DMS 273 treated with DMSO at 0.1 percent for 48 hours (cell line): Measurements from ENCODE around the gene OR2C3.
"Not testable (repeated sequence)": the region's sequence is repeated elsewhere in the genome, so short reads cannot be mapped to it uniquely, and the experiment has no call there.

Source experiments
- DNase-seq: peaks from one replicate; lab custom pipeline; 2025; lab: John Stamatoyannopoulos, UW

The OR2C3 gene

DNA sequence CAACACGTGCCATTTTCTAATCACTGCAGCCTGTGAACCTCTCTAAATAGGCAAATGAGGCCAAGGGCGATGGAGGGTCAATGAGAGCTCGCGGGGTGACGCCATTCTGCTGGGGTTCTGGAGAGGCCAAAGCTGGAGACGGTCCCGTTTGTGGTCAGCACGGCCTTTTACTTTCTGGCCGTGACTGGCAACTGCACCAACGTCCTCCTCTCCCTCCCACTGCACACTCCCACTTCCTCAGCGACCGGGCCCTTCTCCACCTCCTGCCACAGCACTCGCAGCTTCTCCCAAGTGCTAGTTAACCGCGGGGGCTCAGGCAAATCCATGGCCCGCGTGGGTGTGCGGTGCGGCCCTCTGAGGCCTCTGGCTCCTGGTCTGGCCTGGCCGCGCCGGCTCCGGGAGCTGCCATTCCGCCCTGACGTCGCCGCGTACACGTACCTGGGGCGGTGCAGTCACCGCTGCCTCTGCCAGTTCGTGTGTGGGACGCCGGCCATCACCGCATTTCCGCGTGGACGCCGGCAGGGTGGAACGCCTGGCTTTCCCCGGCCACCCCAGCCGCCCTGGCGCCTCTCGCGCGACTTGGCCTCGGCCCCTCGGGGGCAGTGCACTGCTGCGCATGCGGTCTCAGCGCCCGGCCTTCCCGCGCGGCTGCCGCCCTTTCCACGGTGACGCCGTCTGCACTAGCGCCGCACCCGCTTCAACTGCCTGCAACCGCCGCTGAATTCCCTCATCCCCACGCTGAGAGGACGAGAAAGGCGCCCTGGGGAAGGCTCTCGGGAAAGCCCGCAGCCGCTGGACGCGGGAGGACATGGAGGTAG, 18.2 kb downstream of the OR2C3 start:
- DNase-seq: no peak

DNA sequence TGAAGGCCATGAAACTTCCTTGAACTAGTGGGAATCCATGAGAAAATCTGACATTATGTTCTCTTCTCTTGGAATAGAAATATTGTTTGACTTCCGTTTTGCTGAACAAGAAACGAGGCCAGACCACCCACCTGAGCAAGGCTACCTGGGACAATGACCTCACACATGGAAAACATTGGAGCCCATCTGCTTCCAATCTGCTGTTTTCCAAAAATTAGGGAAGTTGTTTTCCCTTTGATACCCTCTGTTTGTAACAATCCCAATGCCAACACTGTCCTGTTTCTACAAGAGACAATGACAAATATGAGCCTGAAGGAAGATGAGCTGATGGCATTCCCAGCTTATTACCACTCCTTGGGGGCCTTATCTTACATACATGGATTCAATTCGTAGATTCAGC, 29.4 kb downstream of the OR2C3 start:
- no peak for DNase-seq

DNA sequence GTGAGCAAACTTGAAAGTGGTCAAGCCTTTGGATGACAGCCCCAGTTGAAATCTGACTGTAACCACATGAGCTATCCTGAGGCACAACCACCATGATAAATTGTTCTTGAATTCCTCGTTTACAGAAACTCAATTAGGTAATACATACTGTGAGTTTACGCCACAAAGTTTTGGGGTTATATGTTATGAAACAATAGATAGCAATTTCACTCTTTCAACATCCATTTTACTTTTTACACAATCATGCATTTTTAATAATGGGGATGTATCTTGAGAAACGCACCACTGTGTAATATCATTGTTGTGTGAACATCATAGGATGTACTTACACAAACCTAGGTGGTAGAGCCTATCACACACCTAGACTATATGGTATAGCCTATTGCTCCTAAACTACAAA, 35.4 kb downstream of the OR2C3 start:
- DNase-seq: no peak

DNA sequence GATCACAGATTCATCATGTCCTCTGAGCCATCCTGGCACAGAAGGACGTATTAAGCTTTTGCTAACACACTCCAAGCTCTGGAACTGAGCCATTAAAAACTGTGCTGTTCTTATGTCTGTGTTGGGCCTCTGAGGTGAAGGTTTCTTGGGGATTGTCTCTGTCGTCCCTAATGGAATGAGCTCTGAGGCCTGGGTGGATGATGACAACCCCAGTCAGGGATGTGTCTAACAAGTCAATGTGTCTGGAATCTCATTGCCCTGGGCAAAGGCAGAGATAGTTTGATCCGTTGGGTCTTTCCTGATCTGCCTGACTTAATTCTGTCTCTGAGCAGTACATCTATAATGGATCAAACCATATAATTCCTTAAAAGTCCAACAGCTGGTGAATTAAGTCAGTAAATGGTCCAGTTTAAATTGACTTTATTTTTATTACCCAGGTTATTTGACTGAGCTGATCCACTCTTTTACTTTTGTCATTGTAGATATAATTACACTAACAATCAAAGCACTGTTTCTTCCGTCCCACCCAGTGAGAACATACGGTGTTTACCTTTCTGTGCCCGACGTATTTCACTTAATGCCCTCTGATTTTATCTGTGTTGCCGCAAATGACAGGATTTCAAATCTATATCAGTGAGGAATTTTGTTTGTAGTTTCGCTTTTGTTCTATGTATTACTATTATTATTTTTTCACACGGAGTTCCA, 39.5 kb downstream of the OR2C3 start:
- DNase-seq: no peak

DNA sequence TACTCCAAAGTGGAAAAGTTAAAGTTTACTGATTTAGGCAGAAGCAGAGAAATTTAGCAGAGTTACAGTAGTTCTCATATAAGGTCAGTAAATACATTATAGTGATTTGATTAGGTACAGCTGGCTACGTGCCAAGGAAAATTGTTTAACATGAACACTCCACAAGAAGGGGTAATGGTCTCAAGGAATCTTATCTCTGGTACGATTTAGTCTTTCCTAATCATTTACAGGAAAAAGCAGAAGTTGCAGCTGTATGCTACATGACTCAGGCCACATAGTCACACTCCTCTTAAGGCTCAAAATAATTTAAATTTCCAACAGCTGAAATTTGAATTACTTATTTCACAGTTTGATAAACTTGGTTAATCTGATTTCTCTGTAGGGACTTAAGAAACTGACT, 41.5 kb downstream of the OR2C3 start:
- no peak for DNase-seq

DNA sequence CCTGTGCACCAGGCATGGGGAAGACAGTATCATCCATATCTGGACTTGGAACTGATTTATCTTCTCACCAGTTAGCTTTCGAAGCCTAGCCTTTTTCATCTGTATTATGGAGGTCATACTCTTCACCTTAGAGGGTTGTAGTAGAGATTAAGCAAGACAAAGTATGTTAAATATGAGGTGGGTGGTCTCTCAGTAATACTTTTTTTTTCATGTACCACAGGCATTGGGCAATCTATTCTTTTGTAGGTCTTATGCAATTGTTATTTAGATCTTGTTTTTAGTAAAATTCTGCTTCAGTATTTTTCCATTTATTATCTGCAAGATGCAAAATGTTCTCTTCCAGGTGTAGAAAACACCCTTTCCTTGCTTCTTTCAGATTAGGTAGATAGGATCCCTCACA, 43.1 kb downstream of the OR2C3 start:
- DNase-seq: no peak

DNA sequence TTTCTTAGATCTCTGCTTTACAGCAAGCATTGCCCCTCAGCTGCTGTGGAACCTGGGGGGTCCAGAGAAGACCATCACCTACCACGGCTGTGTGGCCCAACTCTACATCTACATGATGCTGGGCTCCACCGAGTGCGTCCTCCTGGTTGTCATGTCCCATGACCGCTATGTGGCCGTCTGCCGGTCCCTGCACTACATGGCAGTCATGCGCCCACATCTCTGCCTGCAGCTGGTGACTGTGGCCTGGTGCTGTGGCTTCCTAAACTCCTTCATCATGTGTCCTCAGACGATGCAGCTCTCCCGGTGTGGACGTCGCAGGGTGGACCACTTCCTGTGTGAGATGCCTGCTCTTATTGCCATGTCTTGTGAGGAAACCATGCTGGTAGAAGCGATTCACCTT, 44.9 kb downstream of the OR2C3 start:
- no peak for DNase-seq

DNA sequence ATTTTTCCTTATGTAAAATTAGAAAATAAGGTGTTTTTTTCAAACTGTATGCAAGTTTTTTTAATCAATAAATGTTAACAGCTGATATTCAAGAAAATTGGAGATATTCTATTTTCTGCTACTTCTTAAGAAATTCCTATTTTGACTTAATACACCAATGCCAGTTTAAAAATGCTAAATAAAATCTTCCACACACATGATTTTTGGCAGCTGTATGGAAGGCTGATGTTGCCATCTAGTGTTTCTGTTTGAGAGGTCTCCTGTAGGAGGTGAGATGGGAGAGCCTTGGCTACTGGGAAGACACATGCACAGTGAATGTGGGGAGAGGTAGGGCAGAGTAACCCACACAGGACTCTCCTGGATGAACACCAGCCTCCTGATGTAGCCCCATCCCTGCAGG, 49.2 kb downstream of the OR2C3 start:
- no peak for DNase-seq

DNA sequence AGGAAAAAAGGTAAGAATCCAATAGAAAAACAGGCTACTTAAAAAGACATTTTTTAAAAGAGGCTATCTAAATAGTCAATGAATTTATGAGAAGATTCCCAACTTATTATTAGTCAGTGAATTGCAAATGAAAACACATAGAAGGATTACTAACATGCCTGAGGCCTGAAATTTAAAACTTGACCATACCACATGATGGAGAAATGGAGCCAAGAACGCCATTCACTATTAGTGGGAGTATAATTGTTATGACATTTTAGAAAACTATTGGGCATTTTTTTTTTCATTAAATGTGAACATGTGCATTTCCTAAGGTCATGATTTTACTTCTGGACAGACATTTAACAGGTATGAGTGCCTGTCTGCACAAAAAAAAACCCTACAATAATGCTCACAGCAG, 53.5 kb downstream of the OR2C3 start:
- DNase-seq: no peak

DNA sequence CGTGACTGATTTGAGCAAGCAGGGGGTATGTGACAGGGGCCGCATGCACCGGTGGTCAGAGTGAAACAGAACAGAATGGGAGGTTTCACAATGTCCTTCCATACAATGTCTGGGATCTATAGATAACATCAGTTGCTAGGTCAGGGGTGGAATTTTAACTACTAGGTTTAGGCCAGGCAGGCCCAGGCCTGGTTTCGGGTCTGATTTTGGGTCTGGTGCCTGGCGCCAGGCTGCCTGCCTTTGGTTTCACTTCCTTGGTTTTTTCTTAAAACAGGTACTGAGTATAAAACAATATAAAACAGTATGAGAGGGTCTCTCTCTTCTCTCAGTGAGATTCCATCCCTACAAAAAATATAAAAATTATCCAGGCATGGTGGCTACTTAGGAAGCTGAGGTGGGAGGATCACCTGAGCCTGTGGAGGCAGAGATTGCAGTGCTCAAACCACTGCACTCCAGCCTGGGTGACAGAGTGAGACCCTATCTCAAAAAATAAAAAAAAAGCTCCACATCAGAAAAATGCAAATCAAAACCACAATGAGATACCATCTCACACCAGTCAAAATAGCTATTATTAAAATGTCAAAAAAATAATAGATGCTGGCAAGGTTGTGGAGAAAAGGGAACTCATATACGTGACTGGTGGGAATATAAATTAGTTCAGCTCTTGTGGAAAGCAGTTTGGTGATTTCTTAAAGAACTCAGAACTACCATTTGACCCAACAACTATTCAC, 59.7 kb downstream of the OR2C3 start:
- DNase-seq: not testable (repeated sequence)

DNA sequence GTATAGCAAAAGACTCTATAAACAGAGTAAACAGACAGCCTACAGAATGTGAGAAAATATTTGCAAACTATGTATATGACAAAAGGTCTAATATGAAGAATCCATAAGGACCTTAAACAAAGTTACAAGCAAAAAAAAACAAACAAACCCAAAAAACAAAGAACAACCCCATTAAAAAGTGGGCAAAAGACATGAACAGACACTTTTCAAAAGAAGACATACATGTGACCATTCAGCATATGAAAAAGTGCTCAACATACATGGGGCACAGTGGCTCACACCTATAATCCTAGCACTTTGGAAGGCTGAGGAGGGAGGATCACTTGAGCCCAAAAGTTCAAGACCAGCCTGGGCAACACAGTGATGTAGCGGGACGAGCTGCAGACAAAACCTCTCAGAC, 60.4 kb downstream of the OR2C3 start:
- DNase-seq: no peak
